Measurements from ENCODE around the gene PHGDH.
A peak's percentile ranks its signal among the peaks of the same experiment; 100 is the strongest.

Gene PHGDH

DNA sequence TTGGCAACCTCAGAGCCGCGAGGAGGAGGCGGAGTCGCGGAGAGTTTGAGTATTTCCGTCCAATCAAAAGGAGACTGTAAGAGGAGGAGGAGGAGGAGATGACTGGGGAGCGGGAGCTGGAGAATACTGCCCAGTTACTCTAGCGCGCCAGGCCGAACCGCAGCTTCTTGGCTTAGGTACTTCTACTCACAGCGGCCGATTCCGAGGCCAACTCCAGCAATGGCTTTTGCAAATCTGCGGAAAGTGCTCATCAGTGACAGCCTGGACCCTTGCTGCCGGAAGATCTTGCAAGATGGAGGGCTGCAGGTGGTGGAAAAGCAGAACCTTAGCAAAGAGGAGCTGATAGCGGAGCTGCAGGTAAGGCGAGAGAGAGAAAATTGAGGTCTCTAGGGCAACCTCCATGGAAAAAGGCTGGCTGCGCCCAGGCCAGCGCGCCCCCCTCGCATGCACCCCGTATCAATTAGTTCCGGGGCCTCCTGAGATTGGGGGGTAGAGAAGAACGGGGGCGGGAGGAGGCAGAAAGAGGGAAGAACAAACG, at the start of gene PHGDH:
Gene PHGDH, plus strand, starts transcription at position 131 of the 538 bp plus-strand sequence. Its CDS starts 89 bp downstream, at position 220.
- peak; percentile 79 for DNase-seq (ENCODE audit: insufficient read length, low spot score)

DNA sequence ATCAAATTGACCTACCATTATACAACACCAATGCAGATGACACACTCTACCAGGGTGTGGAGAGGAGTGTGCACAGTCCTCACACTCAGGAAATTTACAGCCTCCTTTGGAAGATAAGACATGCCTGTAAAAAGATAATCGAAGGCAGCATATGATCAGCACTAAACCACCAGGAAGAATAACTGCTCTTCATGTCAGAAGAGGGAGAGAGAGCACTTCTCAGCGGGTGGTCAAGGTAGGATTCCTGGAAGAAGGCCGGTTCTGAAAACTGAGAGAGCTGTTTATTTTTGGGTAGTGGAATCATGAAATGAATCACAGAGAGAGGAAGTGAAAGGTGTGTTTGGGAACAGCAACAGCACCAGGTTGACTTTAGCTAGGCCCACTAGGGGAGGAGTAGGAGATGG, 49.7 kb upstream of the PHGDH start:
- no peak for DNase-seq (ENCODE audit: insufficient read length, low spot score)
- no peak for FAIRE-seq

More for the DNA sequence above, at the start of gene PHGDH:
- no peak for FAIRE-seq

DNA sequence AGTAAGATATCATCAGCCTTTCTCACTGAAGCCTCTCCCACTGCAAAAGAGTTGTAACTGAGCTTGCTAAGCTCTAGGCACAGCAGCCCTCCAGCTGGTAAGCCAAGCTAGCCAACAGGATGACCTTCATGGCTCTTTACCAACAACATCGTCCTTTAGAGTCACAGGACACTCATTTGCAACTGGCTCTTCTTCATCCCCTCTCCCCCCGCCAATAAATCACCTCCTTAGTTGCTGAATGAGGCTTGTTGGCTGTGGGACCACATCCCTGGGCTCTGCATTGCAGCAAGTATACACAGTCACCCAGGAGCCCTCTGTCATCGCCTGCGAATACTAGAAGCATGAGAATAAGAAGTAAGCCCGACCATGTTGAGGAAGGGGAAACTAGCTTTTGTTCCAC, 47.7 kb upstream of the PHGDH start:
- FAIRE-seq (no peak), DNase-seq (ENCODE audit: insufficient read length, low spot score) (no peak)

DNA sequence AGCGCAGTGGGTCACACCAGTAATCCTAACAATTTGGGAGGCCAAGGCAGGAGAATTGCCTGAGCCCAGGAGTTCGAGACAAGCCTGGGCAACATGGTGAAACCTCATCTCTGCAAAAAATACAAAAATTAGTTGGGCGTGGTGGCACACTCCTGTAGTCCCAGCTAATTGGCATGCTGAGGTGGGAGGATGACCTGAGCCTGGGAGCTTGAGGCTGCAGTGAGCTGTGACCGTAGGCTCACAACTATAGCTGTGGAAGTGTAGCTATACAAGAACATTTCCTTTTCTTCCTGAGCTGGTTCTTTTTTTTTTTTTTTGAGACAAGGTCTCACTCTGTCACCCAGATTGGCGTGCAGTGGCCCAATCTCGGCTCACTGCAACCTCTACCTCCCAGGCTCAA, 44.6 kb upstream of the PHGDH start:
- no peak for DNase-seq (ENCODE audit: insufficient read length, low spot score)
- FAIRE-seq, result no peak

DNA sequence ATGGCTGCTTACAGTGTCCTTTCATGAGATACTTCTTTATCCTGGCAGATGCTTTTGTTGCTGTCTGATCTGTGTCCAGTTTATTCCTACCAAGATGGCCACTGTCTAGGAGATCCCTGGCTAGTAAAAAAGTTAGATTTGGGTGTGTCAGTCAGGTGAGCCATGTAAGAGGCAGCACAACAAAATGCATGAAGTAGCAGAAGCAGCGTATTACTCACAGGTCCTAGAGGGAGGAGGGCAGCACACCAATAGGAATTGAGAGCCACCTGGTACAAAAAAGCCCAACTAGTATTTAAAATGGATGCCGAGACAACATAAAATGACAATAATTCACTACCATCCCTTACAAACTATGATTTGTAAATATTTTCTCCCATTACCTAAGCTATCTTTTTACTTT, 40.8 kb upstream of the PHGDH start:
- no peak for FAIRE-seq
- no peak for DNase-seq (ENCODE audit: insufficient read length, low spot score)

DNA sequence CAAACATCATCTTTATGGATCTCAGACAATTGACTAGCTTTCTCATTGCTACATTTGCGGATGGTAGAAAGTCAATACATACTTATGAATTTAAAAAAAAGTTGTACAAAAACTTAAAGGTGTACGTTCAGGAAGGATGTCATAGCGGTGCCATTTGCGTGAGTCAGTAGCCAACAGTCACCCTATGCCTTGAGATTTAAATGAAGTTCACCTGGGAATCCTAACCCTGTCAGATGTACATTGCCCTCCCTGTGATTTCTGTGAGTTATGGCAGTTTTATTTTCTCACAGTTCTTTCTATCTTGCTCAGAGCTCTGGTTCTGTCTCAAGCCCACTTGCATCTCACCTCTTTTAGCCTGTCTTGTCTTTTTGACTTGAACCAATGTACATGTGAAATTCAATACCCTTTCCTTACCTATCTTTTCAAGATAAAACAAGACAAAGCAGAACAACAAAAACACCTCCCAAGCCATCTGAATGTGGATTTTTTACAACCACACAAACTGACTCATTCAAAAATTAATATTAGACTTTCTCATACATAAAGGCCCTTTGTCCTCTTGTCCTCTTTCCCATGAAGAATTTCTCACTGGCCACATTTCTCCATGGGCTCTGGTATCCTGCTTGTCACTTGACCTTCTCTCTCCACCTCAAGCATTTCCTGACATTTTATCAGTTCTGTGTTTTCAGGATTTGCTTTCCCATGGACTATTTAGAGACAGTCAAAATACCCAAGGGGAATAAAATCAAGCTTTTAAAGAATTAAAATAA, 38.4 kb upstream of the PHGDH start:
- DNase-seq (ENCODE audit: insufficient read length, low spot score), result no peak
- no peak for FAIRE-seq

DNA sequence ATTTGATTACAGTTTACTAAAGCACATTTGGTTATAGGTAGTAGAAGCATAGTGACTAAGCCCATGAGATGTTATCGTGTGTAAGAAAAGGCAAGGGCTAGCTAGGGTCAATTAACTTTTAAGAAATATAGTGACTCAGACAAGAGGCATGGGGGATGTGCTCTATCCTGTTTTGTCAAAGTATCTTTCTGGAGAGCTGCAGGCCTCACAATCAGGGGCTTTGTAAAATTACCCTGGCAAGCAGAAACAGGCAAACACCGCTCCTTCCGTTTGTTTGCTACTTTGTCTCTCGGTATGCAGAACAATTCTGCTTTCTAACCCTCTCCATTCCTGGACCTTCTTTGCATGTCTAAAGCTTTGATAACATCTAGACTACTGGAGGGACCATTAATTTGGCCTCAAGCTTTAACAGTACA, 37.6 kb upstream of the PHGDH start:
- peak; percentile 5 for DNase-seq (ENCODE audit: insufficient read length, low spot score)
- no peak for FAIRE-seq

DNA sequence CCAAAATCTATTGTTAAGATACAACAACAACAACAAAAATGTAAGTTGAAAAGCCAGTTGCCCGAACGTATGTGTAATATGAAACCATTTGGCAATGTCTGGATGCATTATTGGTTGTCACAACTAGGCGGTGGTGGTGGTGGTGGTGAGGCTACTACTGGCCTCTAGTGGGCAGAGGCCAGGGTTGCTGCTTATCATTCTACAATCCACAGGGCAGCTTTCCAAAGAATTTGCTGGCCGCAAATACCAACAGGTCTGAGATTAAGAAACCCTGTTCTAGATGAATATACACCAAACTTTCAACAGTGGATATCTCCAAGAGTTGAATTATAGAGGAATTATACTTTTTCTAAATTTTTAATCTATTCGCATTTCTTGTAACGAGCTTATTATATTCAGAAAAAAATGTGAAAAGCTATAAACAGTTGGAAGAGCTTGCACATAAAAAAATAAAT, 36.9 kb upstream of the PHGDH start:
- peak; percentile 14 for DNase-seq (ENCODE audit: insufficient read length, low spot score)
- FAIRE-seq, result no peak

DNA sequence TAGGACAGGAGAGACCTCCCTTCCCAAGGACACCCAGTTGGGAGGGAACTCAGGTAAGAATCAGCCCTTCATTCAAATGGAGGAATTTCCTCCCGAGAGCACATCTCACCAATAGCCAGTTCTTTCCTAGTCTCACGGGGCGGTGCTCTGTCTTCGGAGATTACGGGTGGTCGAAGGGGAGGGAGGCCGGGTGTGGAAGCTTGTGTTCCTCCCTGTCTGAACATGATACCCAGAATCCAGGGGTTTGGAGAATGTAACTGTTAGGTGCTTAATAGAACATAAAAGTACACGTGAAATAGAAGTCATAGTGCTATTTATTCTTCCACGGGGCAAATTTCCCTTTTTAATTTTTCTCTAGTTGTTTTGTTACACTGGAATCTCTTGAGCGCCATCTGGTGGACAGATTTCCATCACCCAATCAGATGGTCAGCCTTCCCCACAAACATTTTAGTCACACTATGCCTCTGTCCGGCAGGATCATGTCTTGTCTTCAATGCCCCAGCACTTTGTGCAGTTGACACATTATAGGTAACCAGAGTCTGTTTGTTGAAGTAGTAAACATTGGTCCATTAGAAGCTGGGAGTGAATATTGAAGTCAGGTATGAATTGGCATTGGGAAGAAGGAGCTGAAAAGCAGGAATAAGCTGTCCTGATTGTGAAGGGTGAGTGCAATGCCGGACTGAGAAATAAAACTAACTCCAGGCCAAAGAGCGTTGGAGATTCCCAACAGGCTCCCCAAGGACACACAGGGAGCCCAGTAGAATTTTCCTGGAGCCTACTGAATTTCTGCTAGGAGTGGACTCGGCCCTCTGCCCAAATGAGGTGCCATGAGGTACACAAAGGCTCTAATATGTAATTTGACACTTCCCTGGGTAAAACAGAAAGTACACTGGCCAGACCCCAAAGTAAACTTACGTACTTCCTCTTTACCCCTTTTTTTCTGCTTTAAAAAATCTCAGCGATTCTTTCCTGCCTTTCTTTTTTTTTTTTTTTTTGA, 36.1 kb upstream of the PHGDH start:
- FAIRE-seq, result no peak

DNA sequence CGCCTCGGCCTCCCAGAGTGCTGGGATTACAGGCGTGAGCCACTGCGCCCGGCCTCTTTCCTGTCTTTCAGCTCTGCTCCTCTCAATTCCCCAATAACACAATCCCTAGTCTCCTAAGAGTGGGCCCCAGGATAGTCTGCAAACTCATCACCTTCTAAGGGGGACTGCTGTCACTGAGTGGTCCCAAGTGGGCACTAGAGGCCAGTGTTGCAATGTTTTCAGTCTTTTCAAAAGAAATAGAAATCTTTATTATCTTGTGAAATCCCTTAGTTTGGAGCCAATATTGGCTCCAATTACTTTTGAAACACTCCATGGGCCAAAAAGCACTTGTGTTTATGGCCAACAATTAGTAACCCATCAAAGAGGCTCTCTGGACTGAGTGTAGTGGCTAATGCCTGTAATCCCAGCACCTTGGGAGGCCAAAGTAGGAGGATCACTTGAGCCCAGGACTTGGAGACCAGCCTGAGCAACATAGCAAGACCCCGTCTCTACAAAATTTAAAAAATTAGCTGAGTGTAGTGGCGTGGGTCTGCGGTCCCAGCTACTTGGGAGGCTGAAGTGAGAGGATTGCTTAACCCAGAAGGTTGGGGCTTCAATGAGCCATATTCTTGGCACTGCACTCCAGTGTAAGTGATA, 35.0 kb upstream of the PHGDH start:
- DNase-seq (ENCODE audit: insufficient read length, low spot score) (peak; percentile 10), FAIRE-seq (no peak)

More for the DNA sequence above, 36.1 kb upstream of the PHGDH start:
- DNase-seq (ENCODE audit: insufficient read length, low spot score), result peak; percentile 60

DNA sequence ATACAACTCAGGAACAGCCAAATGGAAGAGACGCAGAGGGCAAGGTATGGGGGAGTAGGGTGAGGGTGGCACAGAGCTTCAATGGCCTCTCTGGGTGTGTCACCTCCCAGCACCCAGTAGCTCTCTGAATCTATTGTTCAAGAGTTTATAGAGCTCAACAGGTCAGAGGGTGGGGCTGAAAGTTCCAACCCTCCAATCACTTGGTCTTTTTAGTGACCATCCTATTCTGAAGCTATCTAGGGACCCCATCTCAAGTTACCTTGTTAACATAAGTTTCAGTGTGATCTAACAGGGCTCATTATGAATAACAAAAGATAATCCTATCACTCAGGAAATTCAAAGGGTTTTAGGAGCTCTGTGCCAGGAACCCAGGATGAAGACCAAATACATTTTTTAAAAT, 32.5 kb upstream of the PHGDH start:
- no peak for FAIRE-seq

DNA sequence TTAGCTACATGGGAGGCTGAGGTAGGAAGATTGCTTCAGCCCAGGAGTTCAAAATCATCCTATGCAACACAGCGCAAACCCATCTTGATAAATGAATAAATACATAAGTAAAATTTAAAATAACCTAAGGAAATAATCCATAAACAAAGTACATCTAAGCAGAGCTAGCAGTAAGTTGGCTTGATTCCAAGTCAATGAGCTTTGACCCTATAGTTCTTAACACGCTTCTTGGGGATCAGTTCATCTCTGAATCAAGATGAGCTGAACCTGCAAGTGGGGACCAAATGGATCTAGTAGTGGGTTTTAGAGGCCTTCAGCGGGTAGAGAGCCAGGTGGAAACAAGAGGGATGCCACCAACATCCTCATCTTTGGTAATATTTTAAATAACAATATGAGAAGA, 31.5 kb upstream of the PHGDH start:
- no peak for FAIRE-seq
- no peak for DNase-seq (ENCODE audit: insufficient read length, low spot score)

More for the DNA sequence above, 32.5 kb upstream of the PHGDH start:
- no peak for DNase-seq (ENCODE audit: insufficient read length, low spot score)

DNA sequence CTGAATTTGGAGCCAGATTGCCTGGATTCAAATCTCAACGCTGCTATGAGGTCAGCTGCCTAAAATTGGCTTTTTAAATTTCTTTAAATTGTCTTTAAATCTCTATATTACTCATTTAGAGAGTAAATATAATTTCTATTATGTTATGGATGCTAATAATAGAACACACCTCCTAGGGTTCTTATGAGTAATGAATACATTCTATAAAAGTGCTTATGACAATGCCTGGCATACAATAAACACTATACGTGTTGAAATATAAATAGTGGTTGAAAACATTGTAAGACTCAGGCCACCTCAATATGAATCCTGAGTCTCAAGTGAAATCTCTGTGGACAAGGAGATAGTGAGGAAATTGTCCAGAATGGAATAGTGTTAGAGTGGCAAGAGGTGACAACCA, 31.0 kb upstream of the PHGDH start:
- no peak for FAIRE-seq
- no peak for DNase-seq (ENCODE audit: insufficient read length, low spot score)

DNA sequence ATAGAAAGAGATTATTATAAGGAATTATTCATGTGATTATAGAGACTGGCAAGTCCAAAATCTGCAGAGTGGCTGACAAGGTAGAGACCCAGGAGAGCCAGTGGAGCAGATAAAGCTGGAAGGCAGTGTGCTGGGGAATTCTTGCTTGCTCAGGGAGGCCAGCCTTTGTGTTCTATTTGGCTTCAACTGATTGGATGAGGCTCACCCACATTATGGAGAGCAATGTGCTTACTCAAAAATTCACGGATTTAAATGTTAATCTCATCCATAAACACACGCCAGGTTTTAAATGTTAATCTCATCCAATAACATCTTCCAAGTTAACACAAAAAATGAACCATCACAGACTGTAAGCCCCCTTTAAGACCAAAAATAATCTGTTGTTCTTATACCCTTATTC, 30.2 kb upstream of the PHGDH start:
- no peak for FAIRE-seq

DNA sequence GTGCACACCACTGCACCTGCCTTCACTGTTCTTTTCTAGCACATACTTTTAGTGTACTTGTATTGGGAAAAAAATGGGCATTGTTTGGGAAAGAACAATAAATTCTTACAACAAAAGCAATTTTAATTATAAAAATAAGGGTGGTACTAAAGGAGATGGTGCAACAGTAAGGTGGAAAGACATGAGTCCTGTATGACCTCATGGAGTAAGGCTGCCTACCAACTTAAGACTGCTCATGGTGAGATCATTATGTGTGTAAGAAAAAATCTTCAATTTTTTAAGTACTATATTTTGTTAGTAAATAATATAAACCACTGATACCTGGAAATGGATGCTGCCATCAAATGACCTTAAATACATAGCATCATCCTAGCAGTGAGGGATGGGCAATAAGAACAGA, 29.6 kb upstream of the PHGDH start:
- FAIRE-seq (no peak), DNase-seq (ENCODE audit: insufficient read length, low spot score) (no peak)

More for the DNA sequence above, 30.2 kb upstream of the PHGDH start:
- no peak for DNase-seq (ENCODE audit: insufficient read length, low spot score)

DNA sequence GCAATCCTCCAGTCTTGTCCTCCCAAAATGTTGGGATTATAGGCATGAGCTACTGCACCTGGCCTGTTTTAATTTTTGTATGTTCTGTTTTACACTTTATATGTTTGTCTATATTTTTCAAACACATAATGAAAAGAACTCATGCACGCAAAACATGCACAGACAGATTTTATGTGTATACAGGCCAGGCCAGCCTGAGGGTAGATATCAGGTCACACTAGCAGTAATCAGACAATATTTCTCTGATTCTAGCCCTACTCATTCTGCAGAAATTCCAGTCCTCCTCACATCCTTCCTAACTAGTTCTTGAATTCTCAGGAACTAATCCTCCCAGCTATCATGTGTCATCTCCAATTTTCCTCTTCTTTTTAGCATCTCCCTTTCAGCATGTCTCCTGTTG, 27.8 kb upstream of the PHGDH start:
- DNase-seq (ENCODE audit: insufficient read length, low spot score) (no peak), FAIRE-seq (no peak)

DNA sequence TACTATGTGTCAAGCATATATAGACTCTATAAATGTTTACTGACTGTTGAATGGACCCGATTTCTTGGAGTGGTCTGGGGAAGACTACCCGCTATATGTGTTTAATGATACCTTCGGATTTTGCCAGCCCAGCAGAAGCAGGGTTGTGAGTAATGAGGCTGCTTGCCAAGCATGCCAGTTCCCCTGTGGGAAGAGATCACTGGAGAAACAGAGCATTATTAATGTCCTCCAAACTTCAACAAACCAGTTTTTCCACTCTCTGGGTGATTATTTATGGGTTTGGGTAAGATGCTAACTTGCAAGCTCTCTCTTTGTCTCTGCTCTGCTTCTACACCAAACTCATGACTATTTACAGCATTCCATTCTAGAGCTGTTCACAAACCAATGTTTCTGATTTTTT, 25.1 kb upstream of the PHGDH start:
- no peak for DNase-seq (ENCODE audit: insufficient read length, low spot score)
- no peak for FAIRE-seq

DNA sequence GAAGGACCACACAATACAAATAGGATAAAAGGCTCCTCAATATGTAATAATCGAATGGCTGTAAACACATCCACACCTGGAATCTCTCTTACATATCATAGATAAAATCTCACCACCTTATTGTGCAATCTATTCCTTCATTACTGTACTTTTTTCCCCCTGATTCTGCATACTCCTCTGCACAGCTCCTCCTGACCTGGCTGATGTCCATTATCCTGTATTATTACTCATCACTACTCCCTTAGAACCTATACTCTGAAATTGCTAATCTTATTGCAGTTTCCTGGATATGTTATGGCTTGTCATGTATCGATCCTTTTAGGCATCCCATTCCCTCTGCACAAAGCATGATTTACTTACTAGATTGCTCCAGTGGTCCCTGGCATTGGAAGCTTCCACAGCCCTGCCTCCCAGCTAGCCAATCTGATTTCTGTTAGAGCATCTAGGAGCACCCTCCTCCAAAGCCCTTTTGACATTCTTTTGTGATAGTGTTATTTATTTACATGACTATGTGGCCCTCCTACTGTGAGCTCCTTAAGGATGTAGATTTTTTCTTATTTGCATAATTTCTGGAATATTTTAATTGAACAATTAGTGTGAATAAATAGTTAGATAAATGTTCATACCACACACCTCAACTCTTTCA, 24.2 kb upstream of the PHGDH start:
- FAIRE-seq, result no peak
- no peak for DNase-seq (ENCODE audit: insufficient read length, low spot score)

DNA sequence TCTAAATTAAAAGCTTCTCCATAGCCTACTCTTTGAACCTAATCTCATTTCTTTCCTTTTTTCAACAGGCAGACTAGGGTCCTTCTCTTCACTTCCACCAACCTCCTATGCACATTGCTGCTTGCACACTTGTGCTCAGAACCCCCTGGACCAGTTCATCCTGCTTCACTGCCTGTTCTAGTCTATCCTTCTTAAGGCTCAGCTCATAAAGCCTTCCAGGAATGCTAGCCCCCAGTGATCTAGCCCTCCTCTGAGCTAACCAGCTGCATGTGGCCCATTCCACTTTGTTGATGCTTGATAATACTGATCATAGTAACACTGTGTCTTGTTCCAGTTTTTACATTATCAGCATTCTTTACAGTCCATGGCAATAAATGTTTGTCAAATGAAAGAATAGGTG, 22.9 kb upstream of the PHGDH start:
- no peak for DNase-seq (ENCODE audit: insufficient read length, low spot score)
- no peak for FAIRE-seq

DNA sequence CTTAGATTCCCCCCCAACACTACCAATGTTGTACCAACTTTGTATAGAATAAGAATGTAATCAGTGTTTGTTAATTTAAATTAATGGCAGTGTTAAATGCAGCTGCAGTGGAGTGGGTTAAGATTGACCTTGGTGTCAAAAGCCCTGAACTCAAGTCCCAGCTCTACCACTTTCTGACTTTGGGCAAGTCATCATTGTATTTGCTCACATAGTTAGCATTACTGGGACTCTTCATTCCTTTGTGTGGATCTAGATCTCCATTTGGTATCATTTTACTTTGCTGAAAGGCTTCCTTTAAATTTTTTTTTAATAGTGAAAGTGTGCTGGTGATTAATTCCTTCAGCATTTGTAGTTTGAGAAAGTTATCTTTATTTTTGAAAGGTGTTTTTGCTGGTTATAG, 22.2 kb upstream of the PHGDH start:
- FAIRE-seq (no peak), DNase-seq (ENCODE audit: insufficient read length, low spot score) (no peak)

All from HTR-8/SVneo (cell line).